AG08396 (cell line): ENCODE data around the gene NRIP3.
"Not testable (repeated sequence)": the region's sequence is repeated elsewhere in the genome, so short reads cannot be mapped to it uniquely, and the experiment has no call there.

Experiments used
- DNase-seq: peaks from one replicate; pipeline ENCODE4 v3.0.0; 2012; ENCODE audit warnings: low spot score, mixed read lengths

The NRIP3 gene

DNA sequence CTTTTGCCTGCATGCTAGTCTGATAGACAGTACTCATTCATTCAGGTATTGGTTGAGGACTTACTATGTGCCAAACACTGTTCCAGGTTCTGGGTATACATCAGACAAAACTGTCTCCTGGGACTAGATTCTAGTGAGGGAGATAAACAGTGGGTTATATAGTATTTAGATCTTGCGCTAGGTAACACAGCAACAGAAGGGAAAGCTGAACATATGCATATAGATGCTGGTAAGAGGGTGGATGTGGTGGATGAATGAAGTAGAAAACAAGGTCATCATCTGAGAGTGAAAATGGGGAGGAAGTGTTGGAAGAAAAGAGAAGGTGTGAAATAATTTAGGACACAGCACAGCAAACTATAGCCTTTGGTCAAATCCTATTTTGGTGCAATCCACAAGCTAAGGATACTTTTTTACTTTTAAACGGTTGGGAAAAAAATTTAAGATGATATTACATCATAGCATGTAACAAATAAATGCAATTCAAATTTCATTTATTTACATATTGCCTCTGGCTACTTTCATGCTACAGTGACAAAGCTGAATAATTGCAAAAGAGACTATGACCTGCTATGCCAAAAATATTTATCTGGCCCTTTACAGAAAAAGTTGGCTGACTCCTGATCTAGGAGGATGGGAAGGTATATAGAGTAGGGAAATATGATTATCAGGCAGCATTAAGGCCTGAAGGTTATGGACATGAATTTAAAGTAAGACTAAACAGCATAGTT lies 32.4 kb downstream of the NRIP3 start:
- no peak for DNase-seq

DNA sequence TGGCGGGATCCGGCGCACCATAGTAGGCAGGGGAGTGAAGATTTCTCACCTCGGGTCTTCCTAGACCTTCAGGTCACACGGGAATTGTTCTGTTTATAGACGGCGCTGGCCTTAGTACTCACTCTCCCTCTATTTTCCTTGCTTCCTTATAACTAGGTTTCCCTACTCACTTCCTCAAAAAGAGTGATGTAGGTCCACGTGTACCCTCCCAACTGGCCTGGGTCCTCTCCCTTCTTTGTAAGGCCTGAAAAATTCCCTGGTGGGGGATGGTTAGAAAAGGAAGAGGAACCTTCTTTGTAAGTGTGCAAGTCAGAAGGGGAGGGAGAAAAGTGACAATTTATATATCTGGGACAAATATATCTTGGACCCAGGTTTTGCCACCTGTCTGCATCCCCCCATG lies 36.6 kb downstream of the NRIP3 start:
- no peak for DNase-seq

DNA sequence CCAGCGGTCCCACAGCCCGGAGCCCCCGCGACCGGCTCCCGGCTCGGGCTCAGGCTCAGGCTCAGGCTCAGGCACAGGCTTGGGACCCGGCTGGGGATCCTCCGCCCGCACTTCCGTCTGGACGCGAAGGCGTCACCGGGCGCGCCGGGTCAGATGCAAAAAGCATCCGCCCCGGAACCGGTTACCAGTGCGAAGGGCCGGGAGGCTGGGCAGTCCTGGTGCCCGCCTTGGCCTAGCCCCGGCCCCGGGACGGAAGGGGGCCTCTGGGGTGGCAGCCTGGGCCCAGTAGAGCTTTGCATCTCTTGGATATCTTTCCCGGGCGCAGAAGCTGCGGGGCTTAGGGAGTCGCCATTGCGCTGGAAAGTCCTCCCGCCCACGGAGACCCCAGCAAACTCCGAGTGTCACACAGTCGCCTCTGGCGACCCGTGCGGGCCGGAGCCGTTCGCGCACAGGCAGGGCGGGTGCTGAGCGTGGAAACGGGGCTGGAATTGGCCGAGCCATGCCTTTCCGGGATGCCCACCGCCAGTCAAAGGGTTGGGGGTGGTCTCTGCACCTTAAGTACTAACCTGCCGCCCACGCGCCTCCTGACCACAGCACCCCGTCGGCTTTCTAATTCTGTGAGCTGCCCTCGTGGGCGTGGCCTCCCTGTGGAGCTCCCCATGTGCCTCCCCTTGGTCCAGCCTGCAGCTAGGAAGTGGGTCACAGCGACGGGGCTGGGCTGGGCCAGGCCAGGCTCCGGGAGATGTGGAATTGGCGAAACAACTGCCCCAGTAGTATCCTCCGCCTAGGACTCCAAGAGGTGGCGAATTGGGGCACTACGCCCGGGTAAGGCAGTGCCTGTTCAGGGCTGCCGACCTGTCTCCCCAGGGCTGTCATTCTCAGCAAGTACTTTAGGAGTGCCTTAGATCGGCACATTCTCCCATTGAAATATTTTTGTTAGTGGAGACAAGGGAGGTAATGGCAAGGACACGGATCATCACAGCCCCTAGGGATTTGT lies 39.2 kb downstream of the NRIP3 start, which contains the start of gene TMEM9B:
TMEM9B (minus strand) TSS at position 119 of the 997 bp plus-strand sequence. CDS start 129 bp downstream, outside the sequence.
- DNase-seq, result peak; percentile 93

DNA sequence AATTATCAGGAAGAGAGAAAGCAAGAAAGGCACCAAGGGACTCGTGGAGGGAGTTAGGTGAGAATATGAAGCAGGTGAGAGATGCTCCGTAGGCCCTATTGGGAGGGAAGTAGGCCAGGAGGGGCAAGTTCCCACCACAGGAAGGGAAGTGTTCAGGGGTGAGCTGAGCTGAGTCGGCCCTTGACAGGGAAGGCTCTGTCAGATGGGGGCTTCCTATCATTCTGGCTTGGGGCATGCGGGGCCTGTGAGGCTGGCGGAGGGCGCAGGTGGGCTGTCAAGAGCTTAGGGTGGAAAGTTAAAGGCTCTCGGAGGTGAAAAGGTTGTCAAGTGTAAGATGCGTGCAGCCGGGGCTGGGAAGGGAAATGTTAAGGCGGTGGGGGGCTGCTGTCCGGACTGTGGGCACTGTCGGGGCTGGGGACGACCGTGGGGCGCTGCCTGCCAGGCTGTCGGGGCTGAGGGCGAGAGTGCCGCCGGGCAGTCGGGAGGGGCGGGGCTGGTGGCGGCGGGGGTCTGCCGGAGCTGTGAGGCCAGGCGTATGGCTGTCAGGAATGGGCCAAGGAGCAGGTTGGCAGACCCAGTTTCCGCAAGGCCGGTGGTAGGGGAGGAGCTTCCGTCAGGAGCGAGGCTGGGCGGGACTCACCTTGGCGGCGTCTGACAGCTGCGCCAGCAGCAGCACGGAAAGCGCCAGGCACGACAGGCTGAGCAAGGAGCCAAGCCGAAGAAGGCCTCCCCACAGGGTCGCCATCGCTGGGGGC lies 40.1 kb downstream of the NRIP3 start:
- DNase-seq, result peak; percentile 80

DNA sequence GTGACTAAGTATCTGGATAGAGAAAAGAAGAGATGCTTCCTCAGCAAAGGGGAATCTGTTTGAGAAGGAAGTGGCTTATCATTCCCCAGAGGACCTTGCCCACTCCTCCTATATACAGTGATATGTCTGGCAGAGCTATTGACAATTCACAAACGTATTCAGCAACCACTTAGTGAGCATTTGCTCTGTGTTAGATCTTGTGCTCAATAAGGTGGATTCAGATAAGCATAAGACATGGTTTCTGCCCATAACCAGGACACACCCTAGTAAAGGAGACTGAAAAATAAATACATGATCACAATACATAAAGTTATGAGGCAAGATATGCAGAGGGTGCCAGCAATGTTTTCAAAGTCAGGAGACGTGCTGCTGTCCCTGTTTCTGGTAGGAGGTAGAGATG lies 41.0 kb downstream of the NRIP3 start:
- DNase-seq, result no peak

DNA sequence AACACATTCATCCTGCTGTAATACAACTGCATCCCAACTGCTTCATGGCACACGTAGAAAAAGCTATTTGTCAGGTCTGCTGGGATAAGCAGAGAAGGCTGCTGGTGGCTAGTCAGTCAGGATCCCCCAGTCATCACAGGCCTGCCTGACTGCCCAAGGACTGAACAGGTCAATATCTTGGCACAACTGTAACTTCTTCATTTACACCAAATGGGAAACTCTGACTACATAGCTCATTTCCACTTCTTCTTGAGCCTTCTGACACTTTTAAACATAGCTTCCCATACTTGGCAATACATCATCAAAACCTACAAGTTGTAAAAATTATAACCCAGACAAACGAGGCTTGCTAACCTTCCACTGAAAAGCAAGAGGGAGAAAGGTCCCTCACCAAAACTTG lies 42.4 kb downstream of the NRIP3 start:
- DNase-seq, result no peak

DNA sequence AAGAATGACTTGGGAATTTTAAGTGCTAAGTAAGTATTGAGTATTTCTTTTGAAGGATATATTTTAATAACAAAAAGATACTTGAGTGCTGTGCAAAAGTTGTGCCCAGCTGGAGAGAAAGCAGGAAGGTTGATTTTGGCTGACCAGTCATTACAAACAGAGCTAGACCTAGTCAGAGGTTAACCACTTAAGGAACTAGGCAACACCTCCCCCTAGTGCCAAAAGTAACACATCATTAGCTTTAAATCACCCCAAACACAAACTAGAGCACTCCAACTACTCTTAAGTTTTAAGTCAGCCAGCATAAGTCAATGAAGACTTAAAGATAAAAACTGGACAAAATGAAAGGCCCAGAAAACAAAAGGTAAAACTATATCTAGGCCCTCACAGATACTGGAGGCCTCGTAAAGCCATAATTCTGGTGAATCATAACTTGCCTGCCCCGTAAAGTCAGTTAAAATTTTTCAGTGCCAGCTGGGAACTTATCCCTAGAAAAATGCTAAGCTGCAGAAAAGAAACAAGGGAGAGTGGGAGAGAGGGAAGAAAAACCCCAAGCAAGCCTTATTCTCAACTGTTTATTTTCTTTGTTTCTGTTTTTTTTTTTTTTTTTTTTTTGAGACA lies 44.1 kb downstream of the NRIP3 start:
- peak; percentile 78 for DNase-seq

DNA sequence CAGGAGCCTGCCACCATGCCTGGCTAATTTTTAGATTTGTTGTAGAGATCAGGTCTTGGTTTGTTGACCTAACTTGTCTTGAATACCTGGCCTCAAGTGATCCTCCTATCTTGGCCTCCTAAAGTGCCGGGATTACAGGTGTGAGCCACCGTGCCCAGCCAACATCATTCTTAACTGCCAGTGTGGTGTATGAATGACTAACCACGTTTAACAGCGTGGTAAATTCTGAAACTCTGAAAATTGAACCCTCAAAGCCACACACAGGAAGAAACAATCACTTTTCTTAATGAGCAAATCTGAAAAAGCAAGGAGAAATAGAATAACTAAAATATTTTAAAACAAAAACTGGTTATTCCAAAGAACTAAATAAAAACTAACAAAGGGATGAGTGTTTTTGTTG lies 46.9 kb downstream of the NRIP3 start:
- no peak for DNase-seq

DNA sequence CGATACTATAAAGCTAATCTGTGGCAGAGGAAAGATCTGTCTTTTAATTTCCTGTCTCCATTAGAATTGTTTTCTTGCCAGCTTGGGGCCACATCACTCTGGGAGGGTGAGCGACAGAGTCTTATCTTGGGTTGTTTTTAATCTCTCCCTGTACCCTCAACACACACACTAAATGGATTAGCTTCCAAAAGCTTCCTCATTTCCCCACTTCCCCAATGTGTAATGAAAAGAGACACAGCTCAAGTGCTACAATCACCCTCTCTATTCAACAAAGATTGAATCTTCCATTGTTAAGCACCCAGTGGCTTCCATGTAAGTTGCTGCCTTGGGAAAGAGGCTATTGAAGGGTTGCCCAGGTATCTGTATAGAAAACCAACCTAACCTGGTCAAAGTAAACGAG lies 54.9 kb downstream of the NRIP3 start:
- no peak for DNase-seq

DNA sequence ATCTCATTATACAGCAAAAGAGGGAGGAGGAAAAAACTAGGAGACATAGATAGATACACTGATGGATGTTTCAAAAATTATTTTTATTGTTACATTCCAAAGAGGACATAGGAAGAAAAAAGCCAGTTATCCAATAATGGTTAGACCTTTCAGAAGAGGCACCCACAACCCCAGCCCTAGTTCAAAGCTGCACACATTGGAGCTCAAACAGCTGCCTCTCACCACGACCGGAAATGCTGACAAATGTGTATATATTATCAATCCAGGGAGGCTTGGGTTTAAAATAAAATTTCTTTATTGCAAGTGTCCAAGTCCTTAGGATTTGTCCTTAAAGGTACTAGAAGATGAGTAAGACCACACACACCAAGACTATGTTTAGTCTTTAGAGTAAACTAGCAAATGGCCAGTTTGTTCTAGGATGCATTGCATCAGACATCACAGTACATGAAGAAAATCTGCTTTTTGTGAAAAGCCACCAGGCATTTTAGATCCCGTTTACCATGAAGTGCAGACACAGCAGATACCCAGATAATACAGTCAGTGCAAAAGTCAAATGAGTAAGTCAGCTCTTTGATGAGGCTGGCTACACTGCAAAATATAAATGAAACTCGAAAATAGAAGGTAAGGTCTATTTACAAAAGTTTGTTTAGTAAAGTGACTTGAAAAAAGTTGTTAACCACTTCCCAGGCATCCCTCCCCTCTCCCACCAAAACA lies 56.4 kb downstream of the NRIP3 start:
- no peak for DNase-seq

DNA sequence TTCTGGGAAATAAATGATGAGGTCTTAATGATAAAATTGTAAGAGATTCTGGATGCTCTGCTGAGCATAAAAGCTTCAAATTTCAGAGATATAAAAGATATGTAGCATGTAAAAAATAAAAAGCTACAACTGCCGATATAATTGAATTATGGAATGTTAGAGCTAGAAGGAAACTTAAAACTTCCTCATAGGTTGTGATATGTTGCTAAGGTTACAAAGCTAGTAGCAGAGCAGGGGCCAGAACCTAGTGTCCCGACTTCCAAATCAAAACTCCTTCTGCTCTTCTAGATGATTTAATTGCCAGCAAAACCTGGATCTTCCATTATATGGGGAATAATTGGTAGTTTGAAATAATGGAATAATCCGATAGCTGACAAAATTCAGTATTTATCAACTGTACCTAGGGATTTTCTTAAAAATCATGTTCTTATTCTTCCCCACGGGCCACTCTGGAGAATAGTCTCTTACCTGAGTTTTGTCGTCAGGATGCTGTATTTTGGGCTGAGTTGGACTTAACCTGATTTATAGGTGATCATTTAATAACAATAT lies 61.2 kb downstream of the NRIP3 start, which contains the start of gene ASCL3:
ASCL3 (minus strand) TSS at position 499 of the 549 bp plus-strand sequence. CDS start 4,855 bp downstream, outside the sequence.
- DNase-seq, result no peak

DNA sequence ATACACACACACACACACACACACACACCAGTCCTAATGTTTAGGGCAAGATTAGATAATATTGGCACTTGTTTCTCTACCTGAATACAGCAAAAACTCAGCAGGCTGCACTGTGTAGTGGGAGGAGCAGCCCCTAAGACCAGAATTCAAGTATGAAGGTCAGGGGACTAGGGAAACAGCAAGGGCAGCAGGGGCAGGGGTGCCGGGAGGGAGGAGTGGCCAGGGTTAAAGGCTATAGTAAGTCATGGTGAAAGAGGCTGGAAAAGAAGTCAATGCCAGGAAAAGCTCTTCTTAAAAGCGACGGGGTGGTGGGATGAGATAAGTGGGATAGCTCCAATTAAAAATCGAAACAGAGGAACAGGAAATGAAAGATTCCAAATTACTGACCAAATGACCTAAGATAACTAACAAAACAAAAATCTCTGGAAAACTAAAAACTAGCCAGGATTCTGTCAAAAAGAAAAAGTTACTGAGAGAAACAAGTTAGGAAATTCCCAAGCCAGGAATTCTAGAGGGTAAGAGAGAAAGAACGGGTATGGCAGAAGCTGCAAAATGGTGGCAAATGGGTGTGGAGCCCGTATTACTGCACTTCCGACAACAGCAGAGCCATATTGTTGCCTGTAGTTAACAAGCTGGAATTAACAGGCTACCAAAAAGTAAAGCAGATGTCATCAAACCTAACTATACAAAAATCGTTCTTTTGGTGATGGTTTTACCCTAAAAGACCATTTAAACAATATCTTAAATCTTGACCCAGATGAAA lies 62.3 kb downstream of the NRIP3 start:
- no peak for DNase-seq

DNA sequence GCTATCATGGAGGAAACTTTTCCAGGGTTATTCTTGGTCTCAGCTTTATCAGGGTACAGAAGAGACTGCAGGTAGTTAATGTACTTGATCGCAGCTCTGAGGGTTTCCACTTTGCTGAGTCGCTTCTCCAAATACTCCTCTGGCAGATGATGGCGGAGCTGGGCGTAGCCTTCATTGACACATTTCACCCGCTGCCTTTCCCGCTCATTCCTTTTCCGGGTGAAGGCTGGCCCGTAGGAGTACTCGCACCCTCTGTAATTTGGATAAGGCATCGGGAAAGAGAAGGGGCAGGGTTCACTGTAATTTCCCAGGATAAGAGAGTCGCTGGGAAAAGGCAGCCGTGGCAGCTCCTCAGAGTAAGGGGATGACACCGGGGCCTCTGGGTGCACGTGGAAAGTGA lies 66.1 kb downstream of the NRIP3 start:
- no peak for DNase-seq

DNA sequence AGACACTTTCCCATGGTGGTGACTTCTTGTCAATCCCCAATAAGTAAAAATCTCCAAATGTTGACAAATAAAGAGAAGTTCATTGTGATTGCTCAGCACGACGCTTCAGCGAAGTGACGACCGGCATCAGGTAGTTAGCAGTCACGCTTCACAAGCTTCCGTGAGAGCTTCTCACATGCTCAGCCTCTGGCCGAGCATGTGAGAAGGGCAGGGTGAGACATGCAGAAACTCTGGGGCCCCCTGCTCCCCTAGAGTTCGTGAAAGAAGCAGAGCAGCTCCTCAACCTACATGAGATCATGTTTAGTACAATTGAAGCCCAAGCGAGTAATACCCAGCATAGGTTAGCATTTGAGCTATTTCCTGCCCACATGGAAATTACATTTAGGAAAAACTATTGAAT lies 66.6 kb downstream of the NRIP3 start:
- no peak for DNase-seq

DNA sequence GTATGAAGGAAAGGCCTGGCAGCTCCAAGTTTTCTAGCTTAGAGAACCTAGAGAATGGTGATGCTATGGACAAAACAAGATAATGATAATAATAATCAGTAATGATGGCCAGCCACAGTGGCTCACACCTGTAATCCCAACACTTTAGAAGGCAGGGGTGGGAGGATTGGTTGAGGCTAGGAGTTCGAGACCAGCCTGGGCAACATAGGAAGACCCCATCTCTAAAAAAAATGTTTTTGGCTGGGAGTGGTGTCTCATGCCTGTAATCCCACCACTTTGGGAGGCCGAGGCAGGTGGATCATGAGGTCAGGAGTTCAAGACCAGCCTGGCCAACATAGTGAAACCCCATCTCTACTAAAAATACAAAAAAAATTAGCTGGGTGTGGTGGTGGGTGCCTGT lies 68.0 kb downstream of the NRIP3 start:
- DNase-seq, result not testable (repeated sequence)

DNA sequence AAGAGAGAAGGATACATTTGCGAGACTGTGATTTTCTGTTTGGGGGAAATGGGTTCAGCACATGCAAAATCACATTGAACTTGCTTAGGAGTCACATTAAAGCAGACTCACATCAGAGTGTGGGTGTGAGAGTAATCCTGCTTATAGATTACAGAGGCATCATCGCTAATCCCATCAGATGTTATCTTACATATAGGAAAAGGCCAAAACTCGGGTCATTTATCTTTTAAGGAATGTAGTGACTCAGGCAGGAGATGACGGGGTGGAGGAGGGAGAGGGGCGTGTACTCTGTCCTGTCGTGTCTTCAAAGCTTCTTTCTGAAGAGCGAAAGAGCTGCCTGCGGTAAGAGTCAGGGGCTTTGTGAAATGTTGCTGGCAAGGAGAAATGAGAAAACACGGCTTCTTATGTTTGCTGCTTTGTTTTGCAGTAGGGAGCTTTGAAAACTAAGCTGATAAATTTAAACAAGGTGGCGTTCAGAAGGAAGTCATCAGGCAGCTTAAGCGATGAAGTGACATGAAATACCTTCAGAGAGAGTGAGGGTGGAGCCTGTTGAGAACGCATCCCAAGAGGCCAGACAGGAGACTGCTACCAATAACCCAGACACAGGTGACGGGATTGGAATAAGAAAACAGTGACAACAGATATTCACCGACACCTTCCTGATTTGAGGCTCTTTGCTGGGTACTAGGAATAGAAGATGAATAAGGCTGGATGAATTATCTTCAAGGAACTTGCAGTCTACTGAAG lies 68.9 kb downstream of the NRIP3 start:
- DNase-seq, result peak; percentile 55

DNA sequence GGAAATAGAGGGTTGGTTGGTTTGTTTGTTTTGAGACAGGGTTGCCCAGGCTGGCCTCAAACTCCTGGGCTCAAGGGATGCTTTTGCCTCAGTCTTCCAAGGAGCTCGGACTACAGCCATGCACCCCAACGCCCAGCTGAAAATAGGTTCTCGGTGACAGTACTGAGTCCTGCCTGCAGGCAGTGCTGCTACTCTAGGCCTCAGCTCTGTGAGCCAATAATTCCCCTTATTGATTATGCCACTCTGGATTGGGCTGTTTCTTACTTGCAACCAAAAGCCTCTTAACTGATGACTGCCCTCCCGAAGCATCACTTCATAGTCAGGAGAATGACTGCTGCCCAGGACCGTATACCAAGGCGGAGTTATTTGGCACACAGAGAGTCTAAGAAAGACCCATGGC lies 69.9 kb downstream of the NRIP3 start:
- no peak for DNase-seq

DNA sequence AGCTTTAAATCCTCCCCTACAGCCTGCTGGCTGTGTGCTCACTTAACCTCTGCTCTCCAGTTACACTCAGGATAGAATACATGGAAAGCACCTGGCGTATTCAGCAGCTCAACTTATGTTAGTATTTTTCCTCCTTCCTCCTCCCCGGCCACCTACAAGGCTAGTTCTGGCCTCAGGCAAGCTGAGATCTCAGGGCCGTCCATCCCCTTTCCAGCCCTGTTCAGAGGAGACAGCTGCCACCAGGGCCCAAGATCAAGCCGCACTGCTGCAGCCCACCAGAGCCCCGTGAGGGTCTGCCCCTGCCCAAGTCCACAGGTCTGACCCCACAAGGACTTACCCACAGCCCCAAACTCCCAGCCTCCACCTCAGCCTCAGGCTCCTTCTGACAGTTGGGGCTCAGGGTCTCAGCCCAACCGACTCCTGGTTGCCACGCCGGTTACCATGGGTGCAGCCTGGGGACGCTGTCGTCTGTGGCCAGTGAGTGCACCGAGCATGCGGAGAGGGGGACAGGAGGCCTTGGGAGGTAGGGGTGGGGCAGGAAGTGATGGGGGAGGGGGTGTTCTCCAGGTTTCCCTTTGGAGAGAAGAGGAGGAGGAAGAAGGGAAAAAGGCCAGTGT lies 71.1 kb downstream of the NRIP3 start, which contains the start of gene C11orf16:
C11orf16 (minus strand) TSS at position 384 of the 617 bp plus-strand sequence. CDS start 639 bp downstream, outside the sequence.
- DNase-seq, result no peak
